A549 (cell line): Measurements from ENCODE around the gene ARHGEF28. TPM values are rescaled to one million over a fixed set of nuclear protein-coding genes. Genes with fewer than 3 reads are reported as not detected.

Experiments used
- ATAC-seq, 2 experiments: fragments of 200-7000 bp in 1 of 2; fragments of >200 bp in 1 of 2; cut with Nextera tagmentation in 1 of 2; cut with Tn5 transposase in 1 of 2; 3 replicates each; pipeline versions ENCODE4 v1.8.0 to v1.9.1; 2018 to 2020; ENCODE audit warnings: mild to moderate bottlenecking in 1 of 2, moderate library complexity in 1 of 2
- CTCF ChIA-PET: fragments of 300-600 bp; sonication (Branson Sonifier 250); formaldehyde crosslinking; extraction: SDS; loops from one replicate; lab custom pipeline; 2021; ENCODE audit warnings: antibody characterized with exemption, inconsistent platforms; lab: Yijun Ruan, JAX
- POLR2A ChIA-PET: fragments of 350-600 bp; formaldehyde crosslinking; extraction: SDS; loops from one replicate; lab custom pipeline; 2021; ENCODE audit warnings: antibody characterized with exemption, inconsistent platforms; lab: Yijun Ruan, JAX
- DNase-seq, 2 experiments: peaks; one replicate each; pipeline versions ENCODE4 v3.0.0 to v3.0.0-alpha.2; 2011 to 2016; ENCODE audit warnings: low read depth in 1 of 2, low spot score in 1 of 2
- FAIRE-seq: peaks from 2 replicates; lab custom pipeline; 2011; peaks lifted over from hg19 to GRCh38; lab: Jason Lieb, UNC
- H3K27ac ChIP-seq, 2 experiments: fragments of >200 bp; sonication (Bioruptor Twin); formaldehyde crosslinking; 3 replicates each; pipeline ENCODE4 v1.5.1; 2016 to 2017
- H3K4me1 ChIP-seq: fragments of >200 bp; sonication (Bioruptor Twin); formaldehyde crosslinking; 3 replicates; pipeline ENCODE4 v1.6.1; 2016
- H3K4me2 ChIP-seq: fragments of >200 bp; sonication (Bioruptor Twin); formaldehyde crosslinking; 3 replicates; pipeline ENCODE4 v1.6.1; 2016
- H3K4me3 ChIP-seq: fragments of >200 bp; sonication (Bioruptor Twin); formaldehyde crosslinking; 3 replicates; pipeline ENCODE4 v1.5.1; 2016
- H3K9me3 ChIP-seq: fragments of >200 bp; sonication (Bioruptor Twin); formaldehyde crosslinking; 3 replicates; pipeline ENCODE4 v1.6.1; 2016
- BHLHE40 ChIP-seq: IDR thresholded peaks from 2 replicates; pipeline ENCODE4 v1.6.1; 2012; ENCODE audit warnings: low read depth, low read length, inconsistent platforms
- CHD4 ChIP-seq: fragments of 200-600 bp; sonication (generic); IDR thresholded peaks from 2 replicates; pipeline ENCODE4 v1.6.1; 2016; ENCODE audit warnings: antibody characterized with exemption, mild to moderate bottlenecking, borderline replicate concordance
- EHF ChIP-seq: fragments of 250-450 bp; sonication (Bioruptor Pico); IDR thresholded peaks from 2 replicates; pipeline ENCODE4 v1.5.0; 2020; ENCODE audit warnings: mild to moderate bottlenecking
- FOXS1 ChIP-seq: fragments of 250-450 bp; sonication (Bioruptor Pico); IDR thresholded peaks from 2 replicates; pipeline ENCODE4 v1.5.0; 2020; ENCODE audit warnings: mild to moderate bottlenecking, moderate library complexity
- JUN ChIP-seq, 2 experiments: fragments of >200 bp; sonication (Bioruptor Twin); formaldehyde crosslinking; IDR thresholded peaks; 2 replicates in 1 of 2; 3 replicates in 1 of 2; pipeline ENCODE4 v1.6.1; 2016 to 2017
- MAFK ChIP-seq: fragments of 450-650 bp; IDR thresholded peaks from 2 replicates; pipeline ENCODE4 v1.6.1; 2014; ENCODE audit not compliant: partially characterized antibody
- MYC ChIP-seq: IDR thresholded peaks from 2 replicates; pipeline ENCODE4 v1.6.1; 2012; ENCODE audit warnings: mild to moderate bottlenecking, inconsistent platforms, low read length, improper control_type of control experiment, borderline replicate concordance
- POLR2AphosphoS2 ChIP-seq: conservative IDR thresholded peaks from 2 replicates; pipeline ENCODE4 v1.6.1; 2012; ENCODE audit warnings: low read length, improper control_type of control experiment, inconsistent platforms
- RAD21 ChIP-seq, 2 experiments: fragments of >200 bp in 1 of 2; sonication (Bioruptor Twin) in 1 of 2; formaldehyde crosslinking in 1 of 2; IDR thresholded peaks in 1 of 2; conservative IDR thresholded peaks in 1 of 2; 2 replicates in 1 of 2; 3 replicates in 1 of 2; pipeline ENCODE4 v1.6.1; 2012 to 2018; ENCODE audit warnings: inconsistent platforms in 1 of 2
- SMC3 ChIP-seq: fragments of >200 bp; sonication (Bioruptor Twin); formaldehyde crosslinking; IDR thresholded peaks from 3 replicates; pipeline ENCODE4 v1.6.1; 2018; ENCODE audit warnings: inconsistent platforms
- SREBF2 ChIP-seq: fragments of 450-650 bp; IDR thresholded peaks from 2 replicates; pipeline ENCODE4 v1.6.1; 2014; ENCODE audit warnings: mild to moderate bottlenecking, moderate library complexity
- ZC3H11A ChIP-seq: fragments of 450-650 bp; IDR thresholded peaks from 2 replicates; pipeline ENCODE4 v1.6.1; 2014; ENCODE audit warnings: antibody characterized with exemption, mild to moderate bottlenecking
- WGBS: methylation state at CpG from one replicate; pipeline ENCODE4 v1.1.6; 2017; ENCODE audit errors: missing lambda C conversion rate; 5-methylcytosine and 5-hydroxymethylcytosine counted together
- polyA plus RNA-seq, 4 experiments: library from polyadenylated mRNA; depleted of rRNA in 3 of 4; stranded (reverse); fragments of >200 nt; fragmentation: RNase III in 1 of 4; extraction: RNeasy Plus Mini Kit Qiagen cat#74134 plus additional on column Dnase treatment in 1 of 4; gene quantifications; 2 replicates in 3 of 4; 3 replicates in 1 of 4; pipeline ENCODE4 v1.2.3, GENCODE V29; 2011 to 2017
- TF ChIP-seq, protein P1 (sequence below): fragments of >200 bp; sonication (Bioruptor Twin); formaldehyde crosslinking; IDR thresholded peaks from 3 replicates; pipeline ENCODE4 v1.5.1; 2016
- TF ChIP-seq, protein P2 (sequence below): fragments of 450-650 bp; IDR thresholded peaks from 2 replicates; pipeline ENCODE4 v1.6.1; 2014; ENCODE audit warnings: antibody characterized with exemption
- TF ChIP-seq, protein P3 (sequence below): fragments of >200 bp; sonication (Bioruptor Twin); formaldehyde crosslinking; IDR thresholded peaks from 2 replicates; pipeline ENCODE4 v1.6.1; 2016
- TF ChIP-seq, protein P4 (sequence below): fragments of 250-450 bp; sonication (Bioruptor Pico); IDR thresholded peaks from 2 replicates; pipeline ENCODE4 v1.5.0; 2021; ENCODE audit warnings: mild to moderate bottlenecking, moderate library complexity, borderline replicate concordance

ARHGEF28 gene
- polyA plus RNA-seq, 2 of the 4 experiments (the other 2 are of a cell fraction): 17.0 to 22.3 TPM

DNA sequence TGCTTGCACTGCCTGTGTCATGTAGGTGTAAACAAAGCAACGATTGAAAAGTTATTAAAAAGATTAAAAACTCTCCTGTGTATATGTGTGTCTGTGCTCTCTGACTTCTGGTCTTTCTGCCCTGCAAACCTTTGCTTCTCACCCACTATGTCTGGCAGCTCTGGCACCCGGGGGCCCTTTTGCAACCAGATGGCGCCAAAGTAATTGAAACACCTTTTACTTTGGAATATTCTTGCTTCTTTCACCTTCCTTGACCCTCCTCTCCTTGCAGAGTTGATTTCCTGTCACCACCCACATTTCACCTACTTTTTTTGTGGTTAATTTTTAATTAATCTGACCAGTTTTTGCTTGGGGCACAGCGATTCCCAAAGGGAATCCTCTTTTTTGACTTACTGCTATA is 275.5 kb downstream of the ARHGEF28 start:
- peaks cover 28% of the 10 kb centered on the region for H3K4me1 ChIP-seq
- POLR2A ChIA-PET: interaction anchor here (1.5 kb wide), 1 partner anchor 742 kb away, joined by 3 read pairs; no protein-coding TSS in a partner anchor
- peak overlapping the region; percentile 50 to 81 for H3K27ac ChIP-seq
- TF ChIP-seq, protein P1, sequence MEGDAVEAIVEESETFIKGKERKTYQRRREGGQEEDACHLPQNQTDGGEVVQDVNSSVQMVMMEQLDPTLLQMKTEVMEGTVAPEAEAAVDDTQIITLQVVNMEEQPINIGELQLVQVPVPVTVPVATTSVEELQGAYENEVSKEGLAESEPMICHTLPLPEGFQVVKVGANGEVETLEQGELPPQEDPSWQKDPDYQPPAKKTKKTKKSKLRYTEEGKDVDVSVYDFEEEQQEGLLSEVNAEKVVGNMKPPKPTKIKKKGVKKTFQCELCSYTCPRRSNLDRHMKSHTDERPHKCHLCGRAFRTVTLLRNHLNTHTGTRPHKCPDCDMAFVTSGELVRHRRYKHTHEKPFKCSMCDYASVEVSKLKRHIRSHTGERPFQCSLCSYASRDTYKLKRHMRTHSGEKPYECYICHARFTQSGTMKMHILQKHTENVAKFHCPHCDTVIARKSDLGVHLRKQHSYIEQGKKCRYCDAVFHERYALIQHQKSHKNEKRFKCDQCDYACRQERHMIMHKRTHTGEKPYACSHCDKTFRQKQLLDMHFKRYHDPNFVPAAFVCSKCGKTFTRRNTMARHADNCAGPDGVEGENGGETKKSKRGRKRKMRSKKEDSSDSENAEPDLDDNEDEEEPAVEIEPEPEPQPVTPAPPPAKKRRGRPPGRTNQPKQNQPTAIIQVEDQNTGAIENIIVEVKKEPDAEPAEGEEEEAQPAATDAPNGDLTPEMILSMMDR: peak; percentile 33
- no peak for TF ChIP-seq FOXS1
- peak; percentile 19 to 24; a peak in 2 of 5 replicates for TF ChIP-seq RAD21 (conservative IDR thresholded peaks at IDR 0.05 in 1 of 2, IDR thresholded peaks at IDR 0.05 in 1 of 2)
- TF ChIP-seq, all 56 proteins: peak for 2
- no peak overlapping the region for H3K4me3 ChIP-seq
- no peak for FAIRE-seq
- H3K4me2 ChIP-seq: peak overlapping the region; percentile 68
- 7% methylated on average over 4 of the region's 4 CpGs for WGBS
- DNase-seq: peak; percentile 21 to 31
- peak; percentile 67 to 69; a peak in 5 of 6 replicates for ATAC-seq
- CTCF ChIA-PET: interaction anchor here (0.8 to 4.3 kb wide), 28 partner anchors 8 to 776 kb away, joined by 3 to 141 read pairs (median 6); partner anchors contain the start of gene ENC1
- H3K9me3 ChIP-seq: no peaks in the 10 kb centered on the region

DNA sequence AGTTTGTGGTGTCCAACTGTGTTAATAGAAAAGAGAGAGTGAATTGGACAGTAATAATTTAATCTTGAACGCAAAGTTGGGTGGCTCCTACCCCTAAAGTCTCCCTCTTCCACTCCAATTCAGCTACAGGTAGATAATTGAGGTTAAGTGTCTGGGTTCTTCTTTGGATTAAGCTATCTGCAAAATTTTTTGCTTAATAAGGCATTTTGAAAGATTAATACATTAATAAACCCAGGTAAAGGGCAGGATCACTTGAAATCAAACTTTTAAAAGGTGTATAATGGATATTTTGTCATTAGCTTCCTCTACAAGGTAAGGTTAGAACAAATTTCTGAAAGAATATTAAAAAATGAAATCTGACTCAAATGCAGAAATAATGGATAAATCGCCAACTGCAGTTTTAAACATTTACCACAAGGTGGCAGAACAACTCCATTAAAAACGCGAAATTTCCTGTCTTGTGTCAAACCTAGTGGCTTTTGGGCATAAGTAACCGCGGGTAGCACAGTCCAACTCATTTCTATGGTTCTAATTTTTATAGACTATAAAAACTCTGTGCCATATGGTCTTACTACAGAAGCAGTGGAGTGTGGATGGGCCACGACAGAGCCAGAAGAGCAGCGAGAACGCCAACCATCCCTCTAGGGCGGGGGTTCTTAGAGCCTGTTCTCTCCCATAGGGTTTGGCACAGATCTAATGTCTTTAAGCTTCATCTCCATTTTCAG is 276.5 kb downstream of the ARHGEF28 start:
- FAIRE-seq: peak; percentile 94
- ATAC-seq: peak in 1 of 2 experiments; percentile 23; a peak in 1 of 6 replicates

DNA sequence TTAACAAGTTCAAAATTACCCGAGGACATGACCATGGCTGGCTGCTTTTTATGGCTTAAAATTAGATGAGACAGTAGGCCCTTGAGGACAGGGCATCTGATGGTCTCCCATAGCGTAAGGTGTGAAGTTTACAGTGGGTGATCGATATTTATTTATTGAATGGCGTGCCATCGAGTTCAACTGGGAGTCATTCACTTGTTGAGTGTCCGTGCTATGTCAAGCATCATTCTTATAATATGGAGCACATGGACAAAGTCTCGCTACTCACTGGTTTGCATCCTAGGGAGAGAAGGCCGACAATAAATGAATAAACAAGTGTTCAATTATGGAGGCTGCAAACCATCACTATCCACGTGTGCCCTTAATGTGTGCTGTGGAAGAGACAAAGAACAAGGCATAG is 277.2 kb downstream of the ARHGEF28 start:
- TF ChIP-seq CHD4: no peak
- no peak for TF ChIP-seq POLR2AphosphoS2
- no peak for TF ChIP-seq SMC3
- no peak for TF ChIP-seq SREBF2
- TF ChIP-seq, protein P2, sequence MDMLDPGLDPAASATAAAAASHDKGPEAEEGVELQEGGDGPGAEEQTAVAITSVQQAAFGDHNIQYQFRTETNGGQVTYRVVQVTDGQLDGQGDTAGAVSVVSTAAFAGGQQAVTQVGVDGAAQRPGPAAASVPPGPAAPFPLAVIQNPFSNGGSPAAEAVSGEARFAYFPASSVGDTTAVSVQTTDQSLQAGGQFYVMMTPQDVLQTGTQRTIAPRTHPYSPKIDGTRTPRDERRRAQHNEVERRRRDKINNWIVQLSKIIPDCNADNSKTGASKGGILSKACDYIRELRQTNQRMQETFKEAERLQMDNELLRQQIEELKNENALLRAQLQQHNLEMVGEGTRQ: no peak
- TF ChIP-seq MYC: no peak
- no peak for TF ChIP-seq BHLHE40
- TF ChIP-seq, protein P3, sequence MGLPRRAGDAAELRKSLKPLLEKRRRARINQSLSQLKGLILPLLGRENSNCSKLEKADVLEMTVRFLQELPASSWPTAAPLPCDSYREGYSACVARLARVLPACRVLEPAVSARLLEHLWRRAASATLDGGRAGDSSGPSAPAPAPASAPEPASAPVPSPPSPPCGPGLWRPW: no peak
- TF ChIP-seq JUN (IDR thresholded peaks at IDR 0.05): no peak
- TF ChIP-seq, protein P4, sequence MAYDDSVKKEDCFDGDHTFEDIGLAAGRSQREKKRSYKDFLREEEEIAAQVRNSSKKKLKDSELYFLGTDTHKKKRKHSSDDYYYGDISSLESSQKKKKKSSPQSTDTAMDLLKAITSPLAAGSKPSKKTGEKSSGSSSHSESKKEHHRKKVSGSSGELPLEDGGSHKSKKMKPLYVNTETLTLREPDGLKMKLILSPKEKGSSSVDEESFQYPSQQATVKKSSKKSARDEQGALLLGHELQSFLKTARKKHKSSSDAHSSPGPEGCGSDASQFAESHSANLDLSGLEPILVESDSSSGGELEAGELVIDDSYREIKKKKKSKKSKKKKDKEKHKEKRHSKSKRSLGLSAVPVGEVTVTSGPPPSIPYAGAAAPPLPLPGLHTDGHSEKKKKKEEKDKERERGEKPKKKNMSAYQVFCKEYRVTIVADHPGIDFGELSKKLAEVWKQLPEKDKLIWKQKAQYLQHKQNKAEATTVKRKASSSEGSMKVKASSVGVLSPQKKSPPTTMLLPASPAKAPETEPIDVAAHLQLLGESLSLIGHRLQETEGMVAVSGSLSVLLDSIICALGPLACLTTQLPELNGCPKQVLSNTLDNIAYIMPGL (CRISPR knock-in tag): no peak
- TF ChIP-seq ZC3H11A: no peak
- ChIA-PET CTCF (interaction anchor here (0.6 to 4.3 kb wide), 40 partner anchors 8 to 769 kb away, joined by 3 to 141 read pairs (median 5); partner anchors contain the start of gene ENC1), POLR2A (interaction anchor here (1.4 kb wide), 1 partner anchor 737 kb away, joined by 4 read pairs; the partner anchor contains the start of gene ENC1)
- Histone ChIP-seq H3K27ac (peak overlapping the region in 1 of 2 experiments; percentile 44; a peak in 1 of 6 replicates), H3K9me3 (no peaks in the 10 kb centered on the region), H3K4me2 (no peak overlapping the region), H3K4me3 (no peak overlapping the region), H3K4me1 (peaks cover 28% of the 10 kb centered on the region)
- FAIRE-seq: no peak
- no peak for ATAC-seq
- 87% methylated on average over 9 of the region's 9 CpGs for WGBS
- no peak for DNase-seq

More for the DNA sequence above, 276.5 kb downstream of the ARHGEF28 start:
- ChIA-PET POLR2A (interaction anchor here (1.4 to 1.5 kb wide), 2 partner anchors 738 to 741 kb away, joined by 3 to 4 read pairs; partner anchors contain the start of gene ENC1), CTCF (interaction anchor here (0.6 to 4.3 kb wide), 76 partner anchors 8 to 1019 kb away, joined by 3 to 141 read pairs (median 4); partner anchors contain the start of gene ENC1)
- peak; percentile 41 to 68 for DNase-seq
- TF ChIP-seq EHF (no peak), MAFK (peak; percentile 77), RAD21 (conservative IDR thresholded peaks at IDR 0.05 in 1 of 2, IDR thresholded peaks at IDR 0.05 in 1 of 2) (peak; percentile 83 to 90), SMC3 (peak; percentile 94)
- TF ChIP-seq, protein P1: peak; percentile 90
- 40% methylated on average over 10 of the region's 10 CpGs for WGBS
- no peaks in the 10 kb centered on the region for H3K9me3 ChIP-seq
- H3K4me2 ChIP-seq: peak overlapping the region; percentile 68; the same call in 1 of the 3 replicates
- H3K4me1 ChIP-seq: peaks cover 28% of the 10 kb centered on the region
- H3K4me3 ChIP-seq: no peak overlapping the region
- peak overlapping the region; percentile 50 to 81; a peak in 4 of 6 replicates for H3K27ac ChIP-seq
